CD4-positive, alpha-beta T cell treated with Interleukin-4 for 1 hour (primary cell): Measurements from ENCODE around the gene KLHL1.

Source experiments
- DNase-seq, 2 donors: peaks; one replicate each; pipeline ENCODE4 v3.0.0-alpha.2; 2020 to 2022

The KLHL1 gene

DNA sequence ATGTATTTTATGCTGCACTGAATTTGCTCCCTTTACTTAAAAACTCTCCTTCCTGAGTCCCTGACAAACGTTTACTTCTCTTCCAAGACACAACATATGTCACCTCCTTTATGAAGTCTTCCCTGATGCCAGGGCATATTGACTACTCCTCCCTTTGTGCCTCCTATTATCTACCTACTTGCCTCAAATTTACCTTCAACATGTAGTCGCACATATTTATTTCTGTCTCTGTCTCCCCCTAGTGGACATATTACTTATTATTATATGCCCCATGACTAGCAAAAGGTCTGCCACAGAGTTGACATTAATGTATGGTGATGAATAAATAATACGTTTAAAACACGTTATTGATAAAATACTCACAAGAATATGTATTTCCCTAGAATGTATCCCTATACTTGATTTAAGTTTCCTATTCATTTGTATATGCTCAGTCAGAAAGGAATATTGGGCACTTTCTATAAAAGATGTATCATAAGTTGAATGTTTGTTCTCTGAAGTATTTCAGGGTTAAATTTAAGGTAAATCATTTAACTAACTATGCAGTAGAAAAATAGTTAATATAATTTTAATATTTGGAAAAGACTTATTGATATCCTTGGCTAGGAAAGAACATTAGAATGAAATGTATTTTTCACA lies 250.9 kb downstream of the KLHL1 start:
- peak in 1 of 2 donors; percentile 8 for DNase-seq

DNA sequence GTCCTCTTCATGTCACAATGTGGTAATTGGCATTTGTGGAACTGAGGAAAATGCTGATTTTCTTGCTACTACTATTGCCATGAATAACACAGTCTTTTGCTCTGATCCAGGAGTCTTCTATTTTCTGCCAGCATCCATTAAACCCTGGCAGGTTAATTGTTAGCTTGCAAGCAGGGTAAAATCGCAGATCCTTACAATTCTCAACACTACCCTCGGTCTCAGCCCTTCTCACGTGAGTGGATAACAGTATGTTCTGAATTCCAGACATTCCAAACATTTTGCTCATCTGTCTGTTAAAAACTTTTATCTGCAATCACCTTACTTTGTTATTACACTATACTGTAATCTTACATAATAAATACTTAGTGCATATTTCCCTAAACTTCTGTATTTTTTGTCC lies 251.9 kb downstream of the KLHL1 start:
- DNase-seq = no peak

DNA sequence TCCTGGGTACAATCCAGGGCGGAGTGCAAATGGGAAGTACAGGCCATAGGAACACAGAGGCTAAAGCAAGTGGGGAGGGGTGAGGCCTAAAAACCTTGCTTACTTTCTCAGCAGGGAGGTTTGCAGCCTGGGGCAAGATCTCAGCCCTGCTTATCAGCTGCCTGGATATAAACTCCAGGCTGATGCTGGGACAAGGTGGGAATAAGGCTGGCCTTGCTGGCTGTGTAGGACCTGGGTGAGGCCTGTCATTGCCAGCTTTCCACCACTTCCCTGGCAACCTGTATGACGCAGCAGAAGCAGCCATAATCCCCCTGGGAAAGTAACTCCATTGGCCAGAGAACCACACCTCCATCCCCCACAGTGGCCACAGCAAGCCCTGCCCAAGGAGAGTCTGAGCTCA lies 279.7 kb downstream of the KLHL1 start:
- no peak for DNase-seq

DNA sequence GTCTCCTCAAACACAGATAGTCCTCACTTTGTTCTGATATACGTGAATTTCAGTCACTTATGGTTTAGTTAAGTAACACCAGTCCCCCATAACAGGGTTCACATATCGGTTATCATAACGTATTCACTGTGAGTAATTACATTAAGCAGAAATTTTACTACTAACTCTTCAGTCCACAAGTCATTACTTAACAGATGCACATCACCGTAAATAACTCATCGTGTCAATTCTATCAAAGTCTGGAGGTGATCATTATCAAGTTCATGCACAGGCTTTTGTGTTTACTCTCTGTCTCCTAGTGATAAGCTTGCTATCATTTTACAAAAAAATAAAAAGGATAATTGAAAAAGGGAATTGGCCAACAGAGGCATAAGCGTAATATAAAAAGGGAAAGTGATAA lies 288.1 kb downstream of the KLHL1 start:
- no peak for DNase-seq

DNA sequence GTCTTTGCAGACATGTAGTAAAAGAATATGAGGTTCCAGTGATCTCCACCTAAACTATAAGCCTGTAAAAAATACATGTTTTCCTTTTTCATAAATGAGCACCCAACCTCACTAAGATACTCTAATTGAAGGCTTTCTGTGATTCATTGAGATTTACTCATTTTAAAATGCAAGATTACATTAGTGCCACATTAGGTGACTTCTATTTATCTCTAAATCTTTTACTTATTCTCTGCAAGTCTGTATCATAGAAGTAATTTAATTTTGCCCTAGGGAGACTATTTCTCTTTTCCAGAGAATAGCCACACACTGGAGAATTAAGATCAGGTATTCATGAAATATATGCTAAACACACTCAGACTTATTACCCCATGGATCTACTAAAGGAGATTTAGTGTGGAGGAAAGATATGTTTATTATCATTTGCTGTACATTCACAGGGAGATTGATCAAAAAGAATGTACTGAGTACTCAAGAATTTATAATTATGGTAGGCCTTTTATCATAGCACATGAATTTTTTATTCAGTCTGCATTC lies 290.9 kb downstream of the KLHL1 start:
- DNase-seq = no peak

DNA sequence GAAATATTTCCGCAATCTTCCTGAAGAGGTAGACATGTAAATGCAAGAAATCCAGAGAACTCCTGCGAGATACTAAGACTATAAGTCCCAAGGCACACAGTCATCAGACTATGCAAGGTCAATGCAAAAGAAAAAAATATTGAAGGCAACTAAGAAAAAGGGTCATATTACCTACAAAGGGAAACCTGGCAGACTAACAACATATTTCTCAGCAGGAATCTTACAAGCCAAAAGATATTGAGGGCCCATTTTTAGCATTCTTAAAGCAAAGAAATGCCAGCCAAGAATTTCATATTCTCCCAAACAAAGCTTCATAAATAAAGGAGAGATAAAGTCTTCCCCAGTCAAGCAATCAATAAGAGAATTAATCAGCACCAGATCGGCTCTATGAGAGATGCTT lies 299.1 kb downstream of the KLHL1 start:
- DNase-seq = no peak

DNA sequence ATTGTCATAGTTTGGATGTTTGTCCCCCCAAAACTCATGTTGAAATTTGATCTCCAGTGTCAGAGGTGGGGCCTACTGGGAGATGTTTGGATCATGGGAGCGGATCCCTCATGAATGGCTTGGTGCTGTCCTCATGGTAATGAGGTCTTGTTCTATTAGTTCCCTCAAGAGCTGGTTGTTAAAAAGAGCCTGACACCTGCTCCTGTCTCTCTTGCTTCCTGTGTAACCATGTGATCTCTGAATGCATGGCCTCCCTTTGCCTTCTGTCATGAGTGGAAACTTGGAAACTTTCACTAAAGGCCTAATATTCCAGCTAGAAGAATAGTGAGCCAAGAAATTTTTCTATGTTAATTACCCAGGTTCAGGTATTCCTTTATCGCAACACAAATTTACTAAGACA lies 312.0 kb downstream of the KLHL1 start:
- DNase-seq = no peak

DNA sequence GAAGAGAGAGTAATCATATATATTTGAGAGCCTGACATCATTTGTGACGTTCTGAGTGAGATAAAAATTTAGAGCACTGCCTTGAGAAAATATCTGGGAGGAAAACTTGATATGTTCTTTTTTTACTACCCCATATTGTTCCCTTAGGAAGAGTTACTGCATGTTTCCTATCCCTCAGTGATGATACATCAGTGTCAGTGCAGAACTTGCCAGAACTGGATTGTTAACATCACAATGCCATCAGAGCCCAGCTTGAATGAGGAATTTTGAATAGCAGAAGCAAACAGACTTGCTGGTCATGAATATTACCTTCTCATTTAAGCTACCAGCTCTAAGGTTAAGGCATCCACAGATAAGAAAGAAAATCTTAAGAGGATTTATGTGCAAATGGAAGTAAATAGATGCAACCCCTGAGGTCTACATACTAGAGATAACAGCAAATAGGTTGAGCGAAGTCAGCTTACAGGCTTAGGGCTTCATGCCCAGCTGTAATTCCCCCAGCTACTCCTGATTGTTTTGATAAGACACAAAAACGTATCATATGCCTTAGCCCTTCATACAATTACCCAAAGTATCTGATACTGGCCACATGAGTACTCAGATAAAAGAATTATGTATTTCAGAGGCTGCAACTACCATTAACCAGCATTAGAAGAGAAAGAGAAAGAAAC lies 314.3 kb downstream of the KLHL1 start:
- no peak for DNase-seq

DNA sequence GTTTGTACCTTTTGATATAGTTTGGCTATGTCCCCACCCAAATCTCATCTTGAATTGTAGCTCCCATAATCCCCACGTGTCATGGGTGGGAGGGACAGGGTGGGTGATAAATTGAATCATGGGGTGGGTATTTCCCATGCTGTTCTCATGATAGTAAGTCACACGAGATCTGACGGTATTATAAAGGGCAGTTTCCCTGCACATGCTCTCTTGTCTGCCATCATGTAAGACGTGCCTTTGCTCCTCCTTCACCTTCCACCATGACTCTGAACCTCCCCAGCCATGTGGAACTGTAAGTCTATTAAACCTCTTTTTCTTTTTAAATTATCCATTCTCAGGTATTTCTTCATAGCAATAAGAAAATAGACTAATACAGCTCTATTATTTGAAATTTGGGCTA lies 331.3 kb downstream of the KLHL1 start:
- DNase-seq = no peak

DNA sequence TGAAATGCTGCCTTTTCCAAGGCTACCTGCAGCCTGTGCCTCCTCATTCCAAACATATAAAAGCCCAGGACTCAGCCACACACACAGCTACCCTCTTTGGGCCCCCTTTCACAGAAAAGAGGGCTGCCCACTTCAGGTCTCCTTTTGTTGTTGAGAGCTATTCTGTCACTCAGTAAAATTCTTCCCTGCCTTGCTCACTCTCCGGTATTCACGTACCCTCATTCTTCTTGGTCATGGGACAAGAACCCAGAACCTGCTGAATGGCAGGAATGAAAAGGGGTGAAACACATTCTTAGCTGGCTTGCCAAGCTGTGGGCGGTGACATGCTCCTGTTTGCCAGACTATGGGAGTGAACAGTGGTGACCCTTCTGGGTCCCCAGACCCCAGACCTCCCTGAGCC lies 338.6 kb downstream of the KLHL1 start:
- DNase-seq = no peak

DNA sequence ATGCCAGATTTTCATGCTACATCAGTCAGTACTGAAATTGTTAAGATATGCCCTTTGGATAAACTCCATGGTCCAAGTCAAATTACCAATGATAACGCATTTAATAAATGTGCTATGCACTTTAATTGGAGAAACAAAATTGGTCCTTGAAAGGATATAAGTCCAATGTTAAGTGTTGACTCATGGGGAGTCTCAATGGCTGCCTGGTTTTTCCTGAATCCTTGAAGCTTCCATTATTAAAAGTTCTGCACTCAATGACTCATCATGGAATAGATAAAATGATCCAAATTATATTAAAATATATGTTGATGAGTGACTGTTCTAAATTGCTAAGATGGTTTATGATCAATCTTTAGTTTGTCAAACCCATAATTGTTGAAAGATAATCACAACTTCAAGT lies 346.7 kb downstream of the KLHL1 start:
- DNase-seq = no peak

DNA sequence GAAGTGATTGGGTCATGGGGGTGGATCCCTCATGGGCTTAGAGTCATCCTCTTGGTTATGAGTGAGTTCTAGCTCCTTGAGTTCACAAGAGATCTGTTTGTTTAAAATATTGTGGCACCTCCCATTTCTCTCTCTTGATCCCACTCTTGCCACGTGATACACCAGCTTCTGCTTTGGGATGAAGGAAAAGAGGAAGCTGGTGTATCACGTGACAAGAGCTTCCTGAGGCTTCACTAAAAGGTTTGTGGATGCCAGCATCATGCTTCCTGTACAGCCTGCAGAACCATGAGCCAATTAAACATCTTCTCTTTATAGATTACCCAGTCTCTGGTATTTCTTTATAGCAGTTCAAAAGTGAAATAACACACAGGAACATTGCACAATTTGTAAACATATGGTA lies 353.2 kb downstream of the KLHL1 start:
- DNase-seq = no peak

DNA sequence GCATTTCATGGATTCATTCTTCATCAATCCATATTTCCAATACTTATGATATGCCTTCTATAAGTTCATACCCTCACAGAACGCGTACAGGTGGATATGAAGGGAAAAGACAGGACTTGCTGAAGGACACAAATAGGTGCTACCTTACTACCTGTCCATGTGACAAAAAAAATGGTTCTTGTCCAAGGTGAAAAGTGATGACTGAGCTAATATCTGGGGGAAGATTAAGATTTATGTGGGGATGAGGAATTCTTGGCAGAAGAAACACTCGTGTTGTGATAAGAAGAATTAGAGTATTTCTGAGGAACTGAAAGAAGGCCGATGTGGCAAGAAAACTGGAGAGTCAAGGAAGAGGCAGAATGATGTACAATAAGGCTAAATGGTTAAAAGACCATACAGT lies 357.0 kb downstream of the KLHL1 start:
- no peak for DNase-seq

DNA sequence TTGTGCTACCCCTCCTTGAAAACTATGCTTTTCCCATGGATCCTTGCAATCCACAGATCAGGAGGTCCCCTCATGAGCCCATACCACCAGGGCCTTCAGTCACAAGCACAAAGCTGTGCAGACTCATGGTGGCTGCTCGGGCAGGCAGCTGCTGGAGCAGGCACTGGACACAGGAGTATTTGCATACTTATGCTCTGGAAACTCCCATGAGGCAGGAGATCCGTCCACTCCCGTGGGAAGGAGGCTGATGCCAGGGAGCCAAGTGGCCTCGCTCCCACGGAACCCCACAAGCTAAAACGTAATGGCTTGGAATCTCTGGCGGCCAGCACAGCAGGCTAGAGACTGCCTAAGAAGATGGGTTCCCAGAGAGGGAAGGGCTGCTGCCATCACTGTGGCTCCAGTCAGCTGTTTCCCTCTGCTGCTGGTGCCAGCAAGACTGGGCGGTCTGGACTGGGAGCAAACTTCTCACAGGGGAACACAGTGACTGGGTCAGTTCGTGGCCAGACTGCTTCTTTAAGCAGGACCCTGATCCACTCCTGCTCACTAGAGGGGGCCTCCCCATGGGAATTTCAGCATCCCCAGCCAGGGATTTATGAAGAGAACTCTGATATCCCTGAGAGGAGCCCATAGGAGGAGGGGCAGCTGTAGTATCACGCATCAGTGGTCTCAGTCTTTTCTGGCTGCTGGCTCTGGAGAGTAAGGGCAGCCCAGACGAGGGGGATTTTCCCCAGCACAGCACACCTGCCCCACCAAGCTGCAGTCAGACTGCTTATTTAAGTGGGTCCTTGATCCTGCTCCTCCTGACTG lies 370.9 kb downstream of the KLHL1 start:
- DNase-seq = no peak

DNA sequence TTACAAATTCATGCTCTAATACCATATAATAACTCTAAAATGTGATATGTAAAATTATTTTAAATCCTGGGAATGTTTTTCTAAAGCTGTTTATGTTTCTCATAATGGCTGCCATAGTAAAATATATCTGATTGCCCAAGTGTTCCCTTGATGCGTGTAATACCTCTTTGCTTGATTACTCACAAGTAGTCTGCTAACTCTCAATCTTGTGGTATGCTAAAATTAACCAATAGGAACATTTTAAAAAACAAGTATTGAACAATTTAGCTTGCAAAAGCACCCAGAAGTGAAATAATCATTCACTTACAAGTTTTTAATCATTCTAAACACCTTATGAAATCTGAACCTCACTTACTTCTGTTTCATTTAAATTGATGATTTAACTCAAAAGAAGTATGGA lies 386.6 kb downstream of the KLHL1 start:
- no peak for DNase-seq

DNA sequence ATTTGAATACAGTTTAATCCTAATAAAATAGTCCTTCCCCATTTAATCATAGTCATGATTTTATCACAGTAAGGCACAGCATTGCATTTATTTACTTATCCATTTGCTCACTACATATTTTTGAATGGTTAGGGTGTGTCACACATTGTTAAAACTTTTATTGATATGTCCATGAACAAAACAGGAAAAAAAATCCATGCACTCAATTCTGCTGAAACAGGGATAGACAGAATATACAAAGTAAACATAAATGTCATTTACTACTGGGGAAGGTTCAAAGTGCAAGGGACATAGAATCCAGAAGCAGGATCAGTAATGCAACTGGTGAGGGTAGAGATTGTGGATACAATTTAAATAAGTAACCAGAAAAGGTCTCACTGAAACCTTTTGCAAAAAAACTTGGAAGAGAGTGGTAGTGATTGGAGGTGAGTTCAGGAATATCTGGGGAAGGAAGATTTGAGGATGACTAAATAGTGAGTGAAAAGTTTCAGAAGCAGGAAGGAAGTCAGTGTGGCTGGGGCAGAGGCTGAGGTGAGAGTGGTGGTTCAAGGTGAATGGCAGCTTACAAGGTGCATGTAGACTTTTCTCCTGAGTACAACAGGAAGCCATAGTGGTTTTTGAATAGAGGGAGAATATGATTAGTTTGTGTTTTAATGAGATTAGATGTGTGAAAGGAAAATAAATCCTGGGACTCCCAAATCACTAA lies 387.8 kb downstream of the KLHL1 start:
- no peak for DNase-seq

DNA sequence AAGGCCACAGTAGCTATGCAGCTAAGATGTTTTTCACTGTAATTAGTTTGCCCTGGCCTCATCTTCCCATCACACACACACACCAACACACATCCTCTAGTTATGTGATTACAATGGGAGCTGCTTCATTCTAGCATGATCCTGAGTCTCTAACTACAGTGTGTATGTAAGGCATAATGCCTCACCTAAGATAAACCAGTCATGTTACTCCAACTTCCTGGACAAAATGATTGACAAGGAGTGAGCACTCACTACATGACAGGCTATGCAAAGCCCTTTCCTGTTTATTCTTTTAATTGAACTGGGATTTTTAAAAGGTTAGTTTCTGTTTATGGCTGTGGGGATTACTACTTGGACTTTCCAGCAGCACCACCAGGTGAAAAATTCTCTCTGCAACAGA lies 401.4 kb downstream of the KLHL1 start:
- no peak for DNase-seq

DNA sequence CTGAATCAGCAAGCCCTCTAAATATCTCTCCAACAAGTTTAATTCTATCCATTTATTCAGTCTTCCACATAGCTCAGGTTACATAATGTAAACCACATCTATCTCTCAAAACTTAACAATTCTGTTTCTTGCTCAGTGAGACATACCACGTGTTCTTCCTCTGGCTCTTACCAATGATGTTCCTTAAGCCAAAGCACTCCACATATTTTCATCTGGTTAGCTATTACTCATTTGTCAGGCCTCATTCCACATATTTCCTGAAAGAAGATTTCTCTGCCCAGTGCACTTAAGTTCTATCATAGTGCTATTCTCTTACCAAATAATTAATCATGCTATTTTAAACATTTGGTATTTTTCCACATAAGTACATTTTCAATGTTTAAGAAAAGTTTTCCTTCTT lies 403.9 kb downstream of the KLHL1 start:
- no peak for DNase-seq

DNA sequence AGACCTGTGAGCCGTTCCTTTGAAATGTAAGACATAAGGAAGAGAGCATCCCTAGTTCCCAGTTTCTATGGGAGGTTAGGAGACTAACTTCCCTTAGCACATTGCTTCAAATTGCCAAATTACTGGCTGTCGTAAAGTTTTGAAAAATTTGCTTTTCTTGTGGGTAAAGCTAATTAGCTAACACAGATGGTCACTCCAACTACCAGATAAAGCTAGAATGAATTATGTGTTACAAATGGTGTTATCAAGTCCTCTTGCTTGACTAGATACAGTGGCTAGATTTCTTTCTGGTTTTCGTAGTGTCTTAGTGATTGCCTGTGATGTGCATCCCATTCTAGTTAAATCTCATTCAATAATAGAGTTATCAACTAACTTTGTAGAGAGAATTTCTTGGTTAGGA lies 417.3 kb downstream of the KLHL1 start:
- DNase-seq = no peak

DNA sequence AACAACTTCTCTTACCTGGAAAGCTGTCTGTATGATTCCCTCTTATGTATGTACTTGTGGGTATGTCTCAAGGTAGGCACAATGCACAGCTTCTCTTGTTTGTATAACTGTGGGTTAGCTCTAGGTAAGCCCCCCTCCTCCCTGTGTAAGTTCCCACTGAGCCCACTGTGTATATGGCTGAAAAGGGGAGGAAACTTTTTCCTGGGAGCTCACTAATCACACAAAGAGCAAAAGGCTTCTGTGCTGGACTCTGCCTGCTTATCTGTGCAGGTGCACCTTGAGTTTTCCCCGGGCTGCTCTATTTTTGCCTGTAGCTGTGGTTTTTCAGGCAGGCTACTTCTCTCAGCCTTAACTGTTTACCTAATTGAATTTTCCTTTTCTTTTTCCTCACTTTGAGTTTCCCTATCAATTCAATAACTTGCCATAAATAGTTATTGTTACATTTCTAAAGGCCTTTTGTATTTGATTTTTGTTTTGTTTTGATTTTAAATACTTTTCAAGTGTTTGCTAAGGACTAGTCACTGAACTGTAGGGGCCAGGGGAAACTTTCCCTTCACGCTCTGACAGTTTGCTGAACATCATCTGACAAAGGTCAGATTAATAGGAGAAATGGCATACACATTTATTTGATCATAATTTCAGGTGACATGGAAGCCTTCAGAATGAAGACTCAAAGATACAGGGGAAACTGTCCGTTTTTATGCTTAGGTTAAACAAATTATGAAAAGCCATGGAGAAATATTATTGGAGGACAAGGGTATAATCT lies 424.1 kb downstream of the KLHL1 start:
- DNase-seq = no peak

DNA sequence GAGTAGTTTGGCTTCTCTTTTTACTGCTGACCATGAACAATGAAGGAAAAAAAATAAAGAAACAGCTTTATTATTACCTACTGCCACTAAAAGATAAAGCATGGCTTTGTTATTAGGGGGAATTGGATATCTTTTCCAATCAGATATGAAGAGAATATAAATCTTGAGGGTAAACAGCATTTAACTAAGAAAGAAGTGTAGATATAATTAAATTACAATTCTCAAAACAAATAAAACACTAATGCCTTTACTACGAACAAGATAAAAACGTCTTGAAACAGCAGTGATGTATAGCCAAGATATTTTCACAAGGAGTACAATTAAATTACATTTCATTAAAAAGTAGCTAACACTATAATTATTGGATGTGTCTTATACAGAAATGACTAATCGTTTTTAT lies 426.5 kb downstream of the KLHL1 start:
- DNase-seq = no peak

DNA sequence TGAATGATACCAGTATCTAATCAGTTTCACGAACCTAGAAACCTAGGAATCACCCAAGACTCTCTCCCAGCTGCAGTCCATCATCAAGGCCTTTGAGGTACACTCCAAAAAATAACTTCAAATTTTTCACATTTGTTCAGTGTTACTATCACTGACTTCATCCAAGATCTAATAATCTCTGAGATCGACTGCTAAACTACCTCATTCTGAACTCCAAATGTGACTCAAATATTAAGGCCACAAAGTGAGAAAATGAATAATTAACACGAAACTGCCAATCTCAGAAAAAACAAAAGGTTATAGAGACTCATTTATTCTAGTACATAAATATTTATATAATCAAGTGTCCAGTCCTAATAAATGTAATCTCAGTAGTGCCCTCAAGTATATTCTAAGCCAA lies 430.9 kb downstream of the KLHL1 start:
- DNase-seq = no peak

DNA sequence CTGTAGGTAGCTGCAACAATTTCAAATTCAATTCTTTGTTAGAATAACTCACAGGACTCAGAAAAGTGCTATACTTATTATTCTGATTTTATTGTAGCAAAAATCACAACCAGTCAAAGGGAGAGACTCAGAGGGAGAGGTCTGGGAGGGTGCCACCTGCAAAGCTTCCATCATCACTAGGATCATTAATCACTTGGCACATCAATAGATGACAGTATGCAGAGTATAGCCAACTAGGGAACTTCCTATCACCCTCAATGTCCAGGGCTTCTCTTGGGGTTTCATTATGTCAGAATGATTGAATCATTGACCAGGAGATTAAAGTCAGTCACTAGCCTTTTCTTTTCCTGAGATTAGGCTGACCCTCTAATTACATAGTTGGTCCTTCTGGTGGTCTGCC lies 432.0 kb downstream of the KLHL1 start:
- DNase-seq = no peak
